HG03442 (cell line): Measurements from ENCODE around the gene SDK1.

Experiments used
- ATAC-seq: cut with Tn5 transposase; IDR thresholded peaks from one replicate; pipeline ENCODE4 v1.9.1; 2021; ENCODE audit warnings: mild to moderate bottlenecking, moderate library complexity; ENCODE audit not compliant: unreplicated experiment

Gene SDK1

GRCh38 chr7:3510101-3511020, 209.3 kb downstream of the SDK1 start:
- peak; percentile 60 for ATAC-seq

GRCh38 chr7:3517344-3517743, 216.3 kb downstream of the SDK1 start:
- ATAC-seq: no peak

- no peak for ATAC-seq
Measured at GRCh38 chr7:3518546-3518945, 217.5 kb downstream of the SDK1 start.

GRCh38 chr7:3520206-3520605, 219.2 kb downstream of the SDK1 start:
- ATAC-seq: no peak

- no peak for ATAC-seq
Measured at GRCh38 chr7:3527496-3528124, 226.6 kb downstream of the SDK1 start.

- ATAC-seq: no peak
Measured at GRCh38 chr7:3533040-3533439, 232.0 kb downstream of the SDK1 start.

DNA sequence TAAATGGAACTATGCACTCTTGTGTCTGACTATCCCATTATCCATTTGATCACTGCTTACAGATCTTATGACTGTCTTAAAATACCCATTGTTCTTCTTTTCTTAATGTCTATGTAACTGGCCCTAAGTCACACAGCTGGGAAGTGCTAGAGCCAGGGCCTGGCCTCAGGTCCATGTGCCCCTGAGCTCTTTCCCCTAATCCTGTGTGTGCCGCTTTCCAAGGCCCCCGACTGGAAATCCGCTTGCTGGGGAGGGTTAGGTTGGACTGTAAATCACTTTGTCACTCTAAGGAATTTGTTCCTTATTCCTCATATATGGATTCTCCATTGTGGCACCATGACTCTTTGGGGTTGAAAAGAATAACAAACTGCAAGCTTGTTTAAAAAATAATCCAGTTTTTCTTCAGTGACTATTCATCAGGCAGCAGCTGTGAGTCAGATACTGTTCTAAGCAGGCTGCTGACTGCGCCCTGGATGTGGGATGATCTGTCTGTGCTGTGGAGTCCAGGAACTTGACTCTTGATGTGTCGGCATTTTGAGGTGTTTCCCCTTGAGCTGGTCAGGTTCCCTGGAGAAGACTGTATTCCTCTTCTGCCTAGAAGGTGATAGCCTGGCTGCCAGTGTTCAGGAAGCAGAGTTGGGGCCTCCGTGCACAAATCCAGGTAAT, 236.3 kb downstream of the SDK1 start:
- no peak for ATAC-seq

DNA sequence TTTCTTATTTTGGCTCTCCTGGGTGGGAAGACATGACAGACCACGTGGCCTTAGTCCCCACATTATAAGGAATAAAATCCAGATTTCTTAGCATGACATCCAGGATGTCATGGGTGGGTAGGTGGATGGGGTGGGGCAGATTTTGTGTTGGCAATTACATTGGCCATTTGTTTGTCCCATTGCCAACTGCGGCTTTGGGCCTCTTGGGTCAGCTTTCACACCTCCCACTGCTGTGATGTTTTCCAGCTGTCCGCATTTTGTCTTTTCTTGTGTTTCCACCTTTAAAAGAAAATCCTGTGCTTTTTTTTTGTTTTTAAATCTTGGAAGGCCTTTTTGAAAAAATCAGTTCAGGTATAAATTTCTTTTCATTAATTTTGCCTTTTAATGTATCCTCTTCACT, 237.0 kb downstream of the SDK1 start:
- no peak for ATAC-seq

- no peak for ATAC-seq
Measured at GRCh38 chr7:3540456-3541220, 239.6 kb downstream of the SDK1 start.

GRCh38 chr7:3544202-3544601, 243.2 kb downstream of the SDK1 start:
- ATAC-seq: no peak

GRCh38 chr7:3548815-3549214, 247.8 kb downstream of the SDK1 start:
- no peak for ATAC-seq

DNA sequence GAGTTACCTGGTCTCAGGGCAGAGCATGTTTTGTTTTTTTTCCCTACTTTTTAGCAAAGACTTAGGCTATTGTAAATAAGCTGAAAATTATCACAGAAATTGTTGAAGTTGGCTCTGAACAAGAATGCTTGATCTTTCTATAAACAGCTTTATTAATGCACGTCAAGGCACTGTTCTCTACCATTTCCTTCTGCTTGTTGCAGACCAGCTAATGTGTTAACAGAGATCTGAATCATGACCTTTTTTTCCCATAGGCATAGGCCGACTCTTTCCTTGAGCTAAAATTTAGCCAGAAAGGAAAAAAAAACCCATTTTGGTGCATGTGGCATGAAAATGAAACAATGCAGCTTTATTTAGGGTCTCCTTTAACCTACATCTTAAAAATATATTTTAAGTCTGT, 248.5 kb downstream of the SDK1 start:
- no peak for ATAC-seq

DNA sequence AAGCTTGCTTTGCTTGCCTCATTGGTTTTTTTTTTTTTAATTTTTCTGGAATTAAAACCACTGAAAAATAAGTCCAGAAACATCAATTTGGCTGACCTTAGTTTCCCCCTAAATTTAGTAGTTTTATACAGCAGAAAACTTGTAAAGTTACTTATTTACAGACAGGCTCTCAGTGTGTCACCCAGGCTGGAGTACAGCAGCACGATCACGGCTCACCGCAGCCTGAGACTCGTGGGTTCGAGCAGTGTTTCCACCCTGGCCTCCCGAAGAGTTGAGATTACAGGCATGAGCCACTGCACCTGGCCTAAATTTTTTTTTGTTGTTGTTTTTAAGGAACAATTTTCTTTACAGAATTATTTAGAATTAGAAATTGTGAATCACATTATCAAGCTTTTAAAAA, 250.5 kb downstream of the SDK1 start:
- no peak for ATAC-seq

GRCh38 chr7:3552499-3552898, 251.4 kb downstream of the SDK1 start:
- ATAC-seq: no peak

DNA sequence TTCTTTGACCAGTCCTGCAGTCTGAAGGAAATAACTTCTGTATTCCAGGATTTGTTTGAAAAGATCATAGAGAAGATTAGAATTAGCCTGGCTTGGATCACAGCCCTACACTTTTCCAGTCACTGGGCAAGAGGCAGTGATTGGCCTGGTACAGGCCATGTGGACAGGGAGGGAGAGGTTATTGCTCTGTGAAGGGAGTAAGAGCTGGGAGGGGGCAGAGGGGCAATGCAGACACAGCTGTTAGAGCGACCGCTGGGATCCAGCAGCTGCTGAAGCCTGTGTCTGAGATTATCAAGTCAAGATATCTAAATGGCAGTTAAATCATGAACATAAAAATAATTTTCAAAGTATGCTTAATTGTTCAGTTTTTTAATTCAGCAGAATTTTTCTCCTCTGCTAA, 257.3 kb downstream of the SDK1 start:
- ATAC-seq: no peak

DNA sequence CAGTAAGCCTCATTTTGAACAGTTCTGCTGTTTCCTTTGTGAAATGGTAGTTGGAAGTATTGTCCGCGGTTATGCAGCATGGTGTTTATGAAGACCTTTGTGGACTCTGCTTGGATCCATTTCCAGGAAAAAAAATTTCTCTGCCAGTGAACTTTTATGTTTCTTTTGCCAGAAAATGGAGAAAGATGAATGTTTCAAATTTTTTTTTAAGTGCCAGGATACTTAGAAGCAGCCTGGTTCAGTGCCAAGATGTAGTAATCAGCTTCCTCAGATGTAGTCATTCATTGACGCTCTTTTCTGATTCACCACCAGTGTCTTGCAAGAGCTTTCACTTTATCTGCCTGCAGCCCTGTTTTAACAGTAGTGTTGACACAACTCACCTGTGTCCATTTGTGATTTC, 258.2 kb downstream of the SDK1 start:
- no peak for ATAC-seq

GRCh38 chr7:3560495-3560894, 259.4 kb downstream of the SDK1 start:
- ATAC-seq: no peak

- ATAC-seq: no peak
Measured at GRCh38 chr7:3561932-3562331, 260.9 kb downstream of the SDK1 start.

- ATAC-seq: no peak
Measured at GRCh38 chr7:3564231-3564630, 263.2 kb downstream of the SDK1 start.

DNA sequence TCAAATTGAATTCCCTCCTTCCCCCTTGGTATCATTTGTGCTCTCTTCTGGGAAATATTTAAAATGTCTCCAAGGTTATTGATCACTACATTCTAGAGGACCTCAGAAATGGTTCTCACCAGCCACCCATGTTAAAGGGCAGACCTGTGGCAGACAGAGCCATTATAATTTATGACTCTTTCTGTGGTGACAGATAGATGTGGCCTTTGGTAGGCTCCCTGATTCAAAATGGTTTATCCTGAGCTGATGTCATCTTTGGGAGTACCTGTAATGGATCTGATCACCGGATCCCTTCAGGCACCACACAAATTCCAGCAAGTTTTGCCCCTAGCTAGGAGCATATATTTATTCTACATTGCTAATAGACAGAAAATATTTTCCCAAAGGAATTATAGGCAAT, 267.5 kb downstream of the SDK1 start:
- ATAC-seq: no peak

- no peak for ATAC-seq
Measured at GRCh38 chr7:3569643-3570042, 268.6 kb downstream of the SDK1 start.
